Spleen (tissue), 11 donors: ENCODE results near the gene NPAS2. TPM values are rescaled to one million over a fixed set of nuclear protein-coding genes. Genes with fewer than 3 reads are reported as not detected.

Source experiments
- DNase-seq: peaks from one replicate; pipeline ENCODE4 v3.0.0-alpha.2; 2020
- H3K27ac ChIP-seq, 8 donors: fragments of 200-600 bp; sonication (generic) in 7 of 8; 1 replicate in 4 of 8; 2 replicates in 4 of 8; pipeline versions ENCODE4 v1.5.0 to v1.8.0; 2016 to 2021; ENCODE audit warnings: inconsistent platforms in 4 of 8, mild to moderate bottlenecking in 4 of 8, moderate library complexity in 1 of 8
- H3K27me3 ChIP-seq, 7 donors: fragments of 200-600 bp; sonication (generic) in 6 of 7; replicated peaks in 1 of 7; 1 replicate in 4 of 7; 2 replicates in 3 of 7; pipeline versions ENCODE4 v1.5.0 to v1.8.0; 2016 to 2021; ENCODE audit warnings: inconsistent platforms in 3 of 7, mild to moderate bottlenecking in 1 of 7
- H3K36me3 ChIP-seq, 6 donors: fragments of 200-600 bp; sonication (generic) in 5 of 6; 1 replicate in 4 of 6; 2 replicates in 2 of 6; pipeline versions ENCODE4 v1.5.0 to v1.8.0; 2016 to 2021; ENCODE audit warnings: inconsistent platforms in 2 of 6
- H3K4me1 ChIP-seq, 6 donors: fragments of 200-600 bp; sonication (generic) in 5 of 6; 1 replicate in 3 of 6; 2 replicates in 3 of 6; pipeline versions ENCODE4 v1.5.0 to v1.8.0; 2016 to 2021; ENCODE audit warnings: inconsistent platforms in 3 of 6
- H3K4me3 ChIP-seq, 8 donors: fragments of 200-600 bp; sonication (generic) in 7 of 8; 1 replicate in 4 of 8; 2 replicates in 4 of 8; pipeline versions ENCODE4 v1.5.0 to v1.8.0; 2016 to 2021; ENCODE audit warnings: inconsistent platforms in 4 of 8, mild to moderate bottlenecking in 4 of 8, moderate library complexity in 2 of 8
- H3K9me3 ChIP-seq, 8 donors: fragments of 200-600 bp; sonication (generic) in 7 of 8; 1 replicate in 4 of 8; 2 replicates in 4 of 8; pipeline versions ENCODE4 v1.5.0 to v1.8.0; 2016 to 2021; ENCODE audit warnings: inconsistent platforms in 4 of 8
- POLR2A ChIP-seq, 3 donors: fragments of 450-650 bp; IDR thresholded peaks; one replicate each; pipeline ENCODE4 v1.5.1; 2017; ENCODE audit warnings: antibody characterized with exemption in 3 of 3, mild to moderate bottlenecking in 1 of 3
- POLR2AphosphoS5 ChIP-seq, 3 donors: sonication (generic); formaldehyde crosslinking; IDR thresholded peaks; one replicate each; pipeline ENCODE4 v1.5.1; 2017; ENCODE audit warnings: antibody characterized with exemption in 3 of 3
- WGBS, 5 donors: extraction: QIAGEN DNeasy Blood & Tissue Kit in 3 of 5; methylation state at CpG; one replicate each; pipeline versions ENCODE4 v1.1.5 to v1.1.7; 2013 to 2018; 5-methylcytosine and 5-hydroxymethylcytosine counted together
- intact Hi-C: fragments of 100-400 bp; cut with DNase I; formaldehyde crosslinking; loops from one replicate; pipeline ENCODE4 v1.15.0; 2023; ENCODE audit warnings: low total_unique reads
- polyA plus RNA-seq, 3 donors: library from polyadenylated mRNA; stranded (reverse); fragments of 200-250 nt; gene quantifications; one replicate each; pipeline ENCODE4 v1.2.1, GENCODE V29; 2013
- total RNA-seq, 7 donors: library from RNA; depleted of rRNA in 3 of 7; stranded (reverse); fragments of >200 nt in 3 of 7; fragmentation: NEBNext Ultra II Directional in 4 of 7; extraction: Animal tissue kit (Norgen Biotek cat#: 25700) in 4 of 7; gene quantifications; one replicate each; pipeline versions ENCODE4 v1.1.0 to v1.2.1, GENCODE V29; 2016 to 2021
- TF ChIP-seq, protein P1 (sequence below), 11 experiments: fragments of 200-600 bp in 7 of 11; fragments of 450-650 bp in 4 of 11; sonication (generic) in 4 of 11; IDR thresholded peaks in 8 of 11; conservative IDR thresholded peaks in 3 of 11; 1 replicate in 7 of 11; 2 replicates in 4 of 11; pipeline versions ENCODE4 v1.4.0 to v1.8.0; 2016 to 2021; ENCODE audit warnings: antibody characterized with exemption in 11 of 11, inconsistent platforms in 4 of 11, mild to moderate bottlenecking in 1 of 11
- donor health status: healthy with polysubstance abuse.
- donor health status: DM: no; HTN: no; CAD: no; lungs with moderate emphysema.
- donor health status: DM: no; HTN: no; CAD: no.
- donor health status: Bipolar disorder and iron deficiency.
- donor health status: healthy.
- donor health status: DM: no; HTN: no; CAD: no.
- donor health status: DM: yes; HTN: yes; CAD: no.

Gene NPAS2
- total and polyA plus RNA-seq, 10 donors, result 2.4 to 24.1 (median 8.4) TPM

DNA sequence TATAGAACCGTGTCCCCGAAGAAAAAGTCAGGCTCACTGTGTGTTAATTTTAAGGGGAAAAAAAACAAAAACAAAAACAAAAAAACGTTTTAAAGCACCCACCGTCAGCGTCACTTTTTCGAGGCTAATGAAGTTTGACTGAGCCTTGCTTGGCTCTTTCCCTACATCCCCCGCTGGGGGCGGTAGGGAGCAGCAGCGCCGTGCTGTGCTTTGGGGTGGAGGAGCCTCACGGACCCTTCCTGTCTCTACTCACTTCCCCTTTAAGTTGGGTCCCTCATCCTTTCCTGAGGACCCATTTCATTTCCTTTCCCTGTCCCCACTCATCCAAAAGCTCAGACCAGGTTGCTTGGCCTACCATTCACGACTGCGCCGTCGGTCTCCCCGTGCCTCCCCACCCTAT is 99.4 kb downstream of the NPAS2 start:
- TF ChIP-seq POLR2AphosphoS5 (IDR thresholded peaks at IDR 0.05), result no peak
- TF ChIP-seq POLR2A (IDR thresholded peaks at IDR 0.05), result no peak
- TF ChIP-seq, protein P1, sequence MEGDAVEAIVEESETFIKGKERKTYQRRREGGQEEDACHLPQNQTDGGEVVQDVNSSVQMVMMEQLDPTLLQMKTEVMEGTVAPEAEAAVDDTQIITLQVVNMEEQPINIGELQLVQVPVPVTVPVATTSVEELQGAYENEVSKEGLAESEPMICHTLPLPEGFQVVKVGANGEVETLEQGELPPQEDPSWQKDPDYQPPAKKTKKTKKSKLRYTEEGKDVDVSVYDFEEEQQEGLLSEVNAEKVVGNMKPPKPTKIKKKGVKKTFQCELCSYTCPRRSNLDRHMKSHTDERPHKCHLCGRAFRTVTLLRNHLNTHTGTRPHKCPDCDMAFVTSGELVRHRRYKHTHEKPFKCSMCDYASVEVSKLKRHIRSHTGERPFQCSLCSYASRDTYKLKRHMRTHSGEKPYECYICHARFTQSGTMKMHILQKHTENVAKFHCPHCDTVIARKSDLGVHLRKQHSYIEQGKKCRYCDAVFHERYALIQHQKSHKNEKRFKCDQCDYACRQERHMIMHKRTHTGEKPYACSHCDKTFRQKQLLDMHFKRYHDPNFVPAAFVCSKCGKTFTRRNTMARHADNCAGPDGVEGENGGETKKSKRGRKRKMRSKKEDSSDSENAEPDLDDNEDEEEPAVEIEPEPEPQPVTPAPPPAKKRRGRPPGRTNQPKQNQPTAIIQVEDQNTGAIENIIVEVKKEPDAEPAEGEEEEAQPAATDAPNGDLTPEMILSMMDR (IDR thresholded peaks at IDR 0.05 in 8 of 11, conservative IDR thresholded peaks at IDR 0.05 in 3 of 11), result peak in 2 of 11 experiments; percentile 26 to 31
- Histone ChIP-seq H3K27ac (no peak overlapping the region), H3K4me3 (no peak overlapping the region), H3K27me3 (peaks cover 0 to 15% (median 0%) of the 10 kb centered on the region in 7 donors), H3K4me1 (peaks cover 0 to 6% (median 0%) of the 10 kb centered on the region in 6 donors), H3K36me3 (no peaks in the 10 kb centered on the region), H3K9me3 (peaks cover 0 to 8% (median 0%) of the 10 kb centered on the region in 8 donors)
- WGBS, 5 donors, result 51 to 53% (median 52%) methylated on average over 16 of the region's 16 CpGs
- intact Hi-C loops, result no loop called here
- DNase-seq, result no peak

DNA sequence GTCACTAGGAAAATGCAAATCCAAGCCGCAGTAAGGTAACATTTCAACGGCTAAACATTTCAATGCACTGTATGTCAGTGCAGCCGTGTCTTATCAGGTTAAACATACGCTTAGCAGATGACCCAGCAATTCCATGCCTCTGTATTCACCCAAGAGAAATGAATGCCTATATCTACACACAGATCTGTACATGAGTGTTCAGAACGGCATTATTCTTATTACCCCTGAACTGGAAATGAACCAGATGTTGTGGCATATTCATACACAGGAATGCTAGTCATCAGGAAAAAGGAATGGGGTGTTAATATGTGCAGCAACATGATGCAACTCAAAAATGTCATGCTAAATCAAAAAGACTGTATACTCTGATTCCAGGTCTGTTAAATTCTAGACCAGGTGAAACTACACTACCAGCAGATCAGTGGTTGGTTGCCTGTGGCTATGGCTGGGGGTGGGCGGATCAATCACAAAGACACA is 101.8 kb downstream of the NPAS2 start:
- Histone ChIP-seq H3K4me1 (peaks cover 0 to 20% (median 3%) of the 10 kb centered on the region in 6 donors), H3K9me3 (no peaks in the 10 kb centered on the region), H3K27me3 (no peaks in the 10 kb centered on the region), H3K36me3 (no peaks in the 10 kb centered on the region), H3K27ac (no peak overlapping the region), H3K4me3 (no peak overlapping the region)
- WGBS, 5 donors, result 69 to 88% (median 75%) methylated on average over 6 of the region's 6 CpGs
- TF ChIP-seq POLR2A (IDR thresholded peaks at IDR 0.05), result no peak
- TF ChIP-seq, protein P1 (IDR thresholded peaks at IDR 0.05 in 8 of 11, conservative IDR thresholded peaks at IDR 0.05 in 3 of 11), result no peak
- no peak for TF ChIP-seq POLR2AphosphoS5 (IDR thresholded peaks at IDR 0.05)
- intact Hi-C loops, result no loop called here
- DNase-seq, result no peak

DNA sequence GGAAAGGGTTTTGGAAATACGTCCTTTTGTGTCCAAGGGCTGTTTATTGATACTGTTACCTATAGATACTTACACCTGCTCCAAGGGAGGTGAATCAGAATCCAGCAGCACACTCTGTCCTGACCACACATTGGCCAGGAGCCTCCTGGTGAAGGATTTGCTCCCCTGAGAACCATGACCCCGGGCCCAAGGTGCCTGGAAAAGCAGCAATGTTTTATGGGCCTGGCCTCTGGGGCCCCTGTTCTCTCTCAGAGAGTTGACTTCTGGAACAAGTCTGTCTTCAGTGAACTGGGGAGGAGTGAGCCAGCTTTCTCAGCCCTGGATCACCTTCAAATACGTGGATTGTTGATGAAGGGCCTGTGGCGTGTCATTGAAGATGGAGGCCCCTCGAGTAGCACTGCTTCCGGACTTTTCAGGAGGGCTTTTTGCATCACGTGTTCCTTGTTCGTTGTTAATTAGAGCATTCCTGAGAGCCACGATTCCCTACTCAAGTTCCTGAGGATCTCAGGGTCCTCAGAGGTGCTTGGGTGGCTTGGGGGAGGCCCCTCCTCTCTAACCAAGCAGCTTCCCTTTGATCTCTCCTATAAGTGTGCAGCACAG is 103.6 kb downstream of the NPAS2 start:
- WGBS, 5 donors, result 85 to 92% (median 89%) methylated on average over 8 to 9 of the region's 9 CpGs
- TF ChIP-seq POLR2A (IDR thresholded peaks at IDR 0.05) (no peak), POLR2AphosphoS5 (IDR thresholded peaks at IDR 0.05) (no peak)
- TF ChIP-seq, protein P1 (IDR thresholded peaks at IDR 0.05 in 8 of 11, conservative IDR thresholded peaks at IDR 0.05 in 3 of 11), result no peak
- no peak overlapping the region for H3K4me3 ChIP-seq
- peak overlapping the region in 6 of 8 donors; percentile 81 to 89 (median 84) for H3K27ac ChIP-seq
- no peaks in the 10 kb centered on the region for H3K27me3 ChIP-seq
- intact Hi-C loops, result no loop called here
- peaks cover 0 to 20% (median 3%) of the 10 kb centered on the region in 6 donors for H3K4me1 ChIP-seq
- H3K36me3 ChIP-seq, result no peaks in the 10 kb centered on the region
- no peak for DNase-seq
- H3K9me3 ChIP-seq, result no peaks in the 10 kb centered on the region

DNA sequence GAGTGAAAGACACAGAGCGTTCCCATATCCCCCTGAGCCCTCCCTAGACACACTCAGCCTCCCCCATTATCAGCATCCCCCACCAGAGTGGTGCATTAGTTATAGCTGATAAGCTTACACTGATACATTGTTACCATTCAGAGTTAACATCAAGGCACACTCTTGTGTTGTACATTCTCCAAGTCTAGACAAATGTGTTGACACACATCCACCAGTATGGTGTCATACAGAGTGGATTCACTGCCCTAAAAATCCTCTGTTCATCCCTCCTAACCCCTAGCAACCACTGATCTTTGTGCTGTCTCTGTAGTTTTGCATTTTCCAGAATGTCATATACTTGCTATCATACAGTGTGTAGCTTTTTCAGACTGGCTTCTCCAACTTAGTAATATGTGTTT is 104.2 kb downstream of the NPAS2 start:
- Histone ChIP-seq H3K27me3 (no peaks in the 10 kb centered on the region), H3K27ac (peak overlapping the region; percentile 68 to 89 (median 84)), H3K4me1 (peaks cover 0 to 20% (median 3%) of the 10 kb centered on the region in 6 donors), H3K36me3 (no peaks in the 10 kb centered on the region), H3K9me3 (no peaks in the 10 kb centered on the region), H3K4me3 (peak overlapping the region in 1 of 8 donors; percentile 41)
- 84 to 93% (median 88%) methylated on average over 1 of the region's 1 CpG for WGBS, 5 donors
- no peak for DNase-seq
- intact Hi-C loops, result no loop called here
- TF ChIP-seq POLR2A (IDR thresholded peaks at IDR 0.05), result no peak
- TF ChIP-seq, protein P1 (IDR thresholded peaks at IDR 0.05 in 8 of 11, conservative IDR thresholded peaks at IDR 0.05 in 3 of 11), result no peak
- TF ChIP-seq POLR2AphosphoS5 (IDR thresholded peaks at IDR 0.05), result no peak
